Upper lobe of left lung (tissue), 4 donors: ENCODE measurements around the gene ST8SIA2.

ENCODE experiments used
- CTCF ChIP-seq, 6 experiments: fragments of 450-650 bp in 4 of 6; fragments of 200-600 bp in 2 of 6; sonication (generic) in 2 of 6; IDR thresholded peaks; one replicate each; pipeline ENCODE4 v1.5.1; 2016 to 2019; ENCODE audit warnings: antibody characterized with exemption in 6 of 6
- POLR2A ChIP-seq, 4 donors: fragments of 450-650 bp; IDR thresholded peaks; one replicate each; pipeline ENCODE4 v1.5.1; 2016 to 2017; ENCODE audit warnings: antibody characterized with exemption in 4 of 4, mild to moderate bottlenecking in 2 of 4

- TF ChIP-seq CTCF (IDR thresholded peaks at IDR 0.05) = no peak
- no peak for TF ChIP-seq POLR2A (IDR thresholded peaks at IDR 0.05)
These were observed 16.4 kb upstream of the ST8SIA2 start for GRCh38 chr15:92377083-92377789.
